ENCODE results near the gene FYN. TPM values are rescaled to one million over a fixed set of nuclear protein-coding genes. Genes with fewer than 3 reads are reported as not detected.

The FYN gene
- total and polyA plus RNA-seq, 2 of the 8 experiments (the other 6 are each of a cell fraction or from before 2014, with no cell fraction given), result 46.8 to 97.2 TPM

- H3K36me3 ChIP-seq (ENCODE audit: control insufficient read depth in 2 of 4, insufficient read depth in 4 of 4, low read length in 3 of 4), result no peaks in the 10 kb centered on the region
- H3K18ac ChIP-seq (ENCODE audit: extremely low read depth, low read length), result no peak overlapping the region
- H4K8ac ChIP-seq (ENCODE audit: extremely low read depth, insufficient read depth, low read length), result no peak overlapping the region
- CTCF ChIA-PET (ENCODE audit: partially characterized antibody), result interaction anchor here (0.6 to 0.8 kb wide), 2 partner anchors 20 to 140 kb away, joined by 3 read pairs; no protein-coding TSS in a partner anchor
- H3K4me2 ChIP-seq (ENCODE audit: insufficient read depth in 1 of 2, low read depth in 2 of 2, low read length in 2 of 2), result no peak overlapping the region
- no peak overlapping the region for H3K4ac ChIP-seq (replicated peaks; ENCODE audit: insufficient read length, low read depth, low read length)
- H3K23ac ChIP-seq (ENCODE audit: insufficient read length), result no peak overlapping the region
- H2BK5ac ChIP-seq (ENCODE audit: low read depth, low read length), result no peak overlapping the region
- H4K91ac ChIP-seq (replicated peaks; ENCODE audit: insufficient read length, low read length), result no peak overlapping the region
- H4K5ac ChIP-seq (ENCODE audit: insufficient read length, low read depth, low read length), result no peak overlapping the region
- TF ChIP-seq JUN (IDR thresholded peaks at IDR 0.05; ENCODE audit: low read depth, low read length) (no peak), SRF (IDR thresholded peaks at IDR 0.05; ENCODE audit: low read depth, low read length) (no peak), ZNF274 (IDR thresholded peaks at IDR 0.05; ENCODE audit: borderline replicate concordance, extremely low read depth, low read length) (no peak), SP4 (IDR thresholded peaks at IDR 0.05; ENCODE audit: low read length) (no peak), HDAC6 (IDR thresholded peaks at IDR 0.05; ENCODE audit: low read depth, low read length) (no peak), ASH2L (IDR thresholded peaks at IDR 0.05; ENCODE audit: low read length) (no peak), POU5F1 (IDR thresholded peaks at IDR 0.05; ENCODE audit: low read depth, low read length) (no peak)
- H2BK12ac ChIP-seq (ENCODE audit: low read depth, low read length), result no peak overlapping the region
- peaks cover 5 to 14% (median 13%) of the 10 kb centered on the region in 4 experiments; a peak in 6 of 7 replicates for H3K4me1 ChIP-seq (replicated peaks in 1 of 4; ENCODE audit: control insufficient read depth in 3 of 4, insufficient read depth in 4 of 4, low read length in 3 of 4)
- no peak overlapping the region for H2AFZ ChIP-seq (ENCODE audit: low read length)
- no peak overlapping the region for H2BK15ac ChIP-seq (ENCODE audit: low read length)
- H3K56ac ChIP-seq (replicated peaks; ENCODE audit: insufficient read length, low read depth, low read length), result no peak overlapping the region
- H3K27me3 ChIP-seq (replicated peaks in 1 of 4; ENCODE audit: control insufficient read depth in 3 of 4, extremely low read depth in 1 of 4, insufficient read depth in 3 of 4, low read length in 3 of 4), result peaks cover 0 to 5% (median under 1%) of the 10 kb centered on the region in 4 experiments; a peak in 3 of 7 replicates
- H3K14ac ChIP-seq (ENCODE audit: insufficient read length), result no peak overlapping the region
- H2BK120ac ChIP-seq (replicated peaks; ENCODE audit: low read depth, low read length), result no peak overlapping the region
- H3K27ac ChIP-seq (ENCODE audit: low read depth, low read length), result no peak overlapping the region
- H4K20me1 ChIP-seq (replicated peaks in 1 of 2; ENCODE audit: control insufficient read depth in 1 of 2, insufficient read depth in 2 of 2, low read length in 2 of 2), result no peaks in the 10 kb centered on the region
- H3K79me2 ChIP-seq (ENCODE audit: control insufficient read depth in 1 of 2, insufficient read depth in 2 of 2, low read length in 2 of 2), result no peaks in the 10 kb centered on the region
- no peak for DNase-seq (ENCODE audit: low read depth in 1 of 2, low spot score in 2 of 2)
- 87% methylated on average over 5 of the region's 5 CpGs; no CpG with 5 or more reads in 1 of the 2 experiments for WGBS, 2 experiments (ENCODE audit: extremely low coverage in 1 of 2, insufficient coverage in 1 of 2, insufficient read length in 1 of 2, insufficient replicate concordance in 2 of 2, low coverage in 1 of 2, low lambda C conversion rate in 2 of 2, missing lambda C conversion rate in 1 of 2)
- no peaks in the 10 kb centered on the region; the same call in 1 of the 2 replicates for H3K79me1 ChIP-seq (ENCODE audit: low read depth, low read length)
- FAIRE-seq, result no peak
- H3K9me3 ChIP-seq (ENCODE audit: insufficient read depth in 2 of 2, low read depth in 1 of 2, low read length in 1 of 2), result no peaks in the 10 kb centered on the region
- H3K9ac ChIP-seq (replicated peaks in 1 of 4; ENCODE audit: extremely low read depth in 1 of 4, low read depth in 3 of 4, low read length in 3 of 4), result no peak overlapping the region
- no peak overlapping the region for H3K4me3 ChIP-seq (ENCODE audit: extremely low read depth in 1 of 4, insufficient read depth in 2 of 4, low read depth in 3 of 4, low read length in 4 of 4)
- no peaks in the 10 kb centered on the region for H3K23me2 ChIP-seq (ENCODE audit: low read depth, low read length)
- POLR2A ChIA-PET (ENCODE audit: partially characterized antibody), result interaction anchor here (1.2 to 1.5 kb wide), 2 partner anchors 10 to 55 kb away, joined by 3 to 4 read pairs; no protein-coding TSS in a partner anchor
- no peak overlapping the region for H2AK5ac ChIP-seq (ENCODE audit: low read depth, low read length)
- H2BK20ac ChIP-seq (ENCODE audit: low read length), result no peak overlapping the region
Measured at GRCh38 chr6:111918825-111919224, 45.6 kb upstream of the FYN start.
